GM21360 (cell line): ENCODE results near the gene SHROOM3.

Experiments
- ATAC-seq: cut with Tn5 transposase; IDR thresholded peaks from one replicate; pipeline ENCODE4 v1.9.1; 2021; ENCODE audit warnings: mild to moderate bottlenecking, moderate library complexity; ENCODE audit not compliant: unreplicated experiment

Gene SHROOM3

GRCh38 chr4:76562836-76563453 is 127.9 kb downstream of the SHROOM3 start:
- ATAC-seq = no peak

- no peak for ATAC-seq
Observed at GRCh38 chr4:76563454-76564122, 128.6 kb downstream of the SHROOM3 start.

- ATAC-seq = no peak
Observed at GRCh38 chr4:76564123-76564915, 129.3 kb downstream of the SHROOM3 start.

GRCh38 chr4:76568262-76568661 is 133.2 kb downstream of the SHROOM3 start:
- no peak for ATAC-seq

- no peak for ATAC-seq
Observed at GRCh38 chr4:76569225-76569624, 134.2 kb downstream of the SHROOM3 start.

- no peak for ATAC-seq
Observed at GRCh38 chr4:76569706-76570105, 134.7 kb downstream of the SHROOM3 start.

- no peak for ATAC-seq
Observed at GRCh38 chr4:76570141-76570973, 135.3 kb downstream of the SHROOM3 start.

- no peak for ATAC-seq
Observed at GRCh38 chr4:76571274-76571673, 136.2 kb downstream of the SHROOM3 start.

GRCh38 chr4:76572224-76572623 is 137.2 kb downstream of the SHROOM3 start:
- ATAC-seq = no peak

GRCh38 chr4:76576824-76577223 is 141.8 kb downstream of the SHROOM3 start:
- no peak for ATAC-seq

GRCh38 chr4:76578002-76578560 is 143.1 kb downstream of the SHROOM3 start:
- ATAC-seq = no peak

GRCh38 chr4:76579596-76580375 is 144.8 kb downstream of the SHROOM3 start:
- no peak for ATAC-seq

- ATAC-seq = no peak
Observed at GRCh38 chr4:76581077-76581962, 146.3 kb downstream of the SHROOM3 start.

GRCh38 chr4:76582074-76582816 is 147.2 kb downstream of the SHROOM3 start:
- no peak for ATAC-seq

GRCh38 chr4:76582817-76583087 is 147.7 kb downstream of the SHROOM3 start:
- no peak for ATAC-seq

GRCh38 chr4:76584241-76585152 is 149.5 kb downstream of the SHROOM3 start:
- no peak for ATAC-seq

- ATAC-seq = no peak
Observed at GRCh38 chr4:76585272-76585671, 150.2 kb downstream of the SHROOM3 start.
